AG08396 (cell line): ENCODE results near the gene FMNL1.

Experiments used
- DNase-seq: peaks from one replicate; pipeline ENCODE4 v3.0.0; 2012; ENCODE audit warnings: low spot score, mixed read lengths

The FMNL1 gene, protein sequence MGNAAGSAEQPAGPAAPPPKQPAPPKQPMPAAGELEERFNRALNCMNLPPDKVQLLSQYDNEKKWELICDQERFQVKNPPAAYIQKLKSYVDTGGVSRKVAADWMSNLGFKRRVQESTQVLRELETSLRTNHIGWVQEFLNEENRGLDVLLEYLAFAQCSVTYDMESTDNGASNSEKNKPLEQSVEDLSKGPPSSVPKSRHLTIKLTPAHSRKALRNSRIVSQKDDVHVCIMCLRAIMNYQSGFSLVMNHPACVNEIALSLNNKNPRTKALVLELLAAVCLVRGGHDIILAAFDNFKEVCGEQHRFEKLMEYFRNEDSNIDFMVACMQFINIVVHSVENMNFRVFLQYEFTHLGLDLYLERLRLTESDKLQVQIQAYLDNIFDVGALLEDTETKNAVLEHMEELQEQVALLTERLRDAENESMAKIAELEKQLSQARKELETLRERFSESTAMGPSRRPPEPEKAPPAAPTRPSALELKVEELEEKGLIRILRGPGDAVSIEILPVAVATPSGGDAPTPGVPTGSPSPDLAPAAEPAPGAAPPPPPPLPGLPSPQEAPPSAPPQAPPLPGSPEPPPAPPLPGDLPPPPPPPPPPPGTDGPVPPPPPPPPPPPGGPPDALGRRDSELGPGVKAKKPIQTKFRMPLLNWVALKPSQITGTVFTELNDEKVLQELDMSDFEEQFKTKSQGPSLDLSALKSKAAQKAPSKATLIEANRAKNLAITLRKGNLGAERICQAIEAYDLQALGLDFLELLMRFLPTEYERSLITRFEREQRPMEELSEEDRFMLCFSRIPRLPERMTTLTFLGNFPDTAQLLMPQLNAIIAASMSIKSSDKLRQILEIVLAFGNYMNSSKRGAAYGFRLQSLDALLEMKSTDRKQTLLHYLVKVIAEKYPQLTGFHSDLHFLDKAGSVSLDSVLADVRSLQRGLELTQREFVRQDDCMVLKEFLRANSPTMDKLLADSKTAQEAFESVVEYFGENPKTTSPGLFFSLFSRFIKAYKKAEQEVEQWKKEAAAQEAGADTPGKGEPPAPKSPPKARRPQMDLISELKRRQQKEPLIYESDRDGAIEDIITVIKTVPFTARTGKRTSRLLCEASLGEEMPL

DNA sequence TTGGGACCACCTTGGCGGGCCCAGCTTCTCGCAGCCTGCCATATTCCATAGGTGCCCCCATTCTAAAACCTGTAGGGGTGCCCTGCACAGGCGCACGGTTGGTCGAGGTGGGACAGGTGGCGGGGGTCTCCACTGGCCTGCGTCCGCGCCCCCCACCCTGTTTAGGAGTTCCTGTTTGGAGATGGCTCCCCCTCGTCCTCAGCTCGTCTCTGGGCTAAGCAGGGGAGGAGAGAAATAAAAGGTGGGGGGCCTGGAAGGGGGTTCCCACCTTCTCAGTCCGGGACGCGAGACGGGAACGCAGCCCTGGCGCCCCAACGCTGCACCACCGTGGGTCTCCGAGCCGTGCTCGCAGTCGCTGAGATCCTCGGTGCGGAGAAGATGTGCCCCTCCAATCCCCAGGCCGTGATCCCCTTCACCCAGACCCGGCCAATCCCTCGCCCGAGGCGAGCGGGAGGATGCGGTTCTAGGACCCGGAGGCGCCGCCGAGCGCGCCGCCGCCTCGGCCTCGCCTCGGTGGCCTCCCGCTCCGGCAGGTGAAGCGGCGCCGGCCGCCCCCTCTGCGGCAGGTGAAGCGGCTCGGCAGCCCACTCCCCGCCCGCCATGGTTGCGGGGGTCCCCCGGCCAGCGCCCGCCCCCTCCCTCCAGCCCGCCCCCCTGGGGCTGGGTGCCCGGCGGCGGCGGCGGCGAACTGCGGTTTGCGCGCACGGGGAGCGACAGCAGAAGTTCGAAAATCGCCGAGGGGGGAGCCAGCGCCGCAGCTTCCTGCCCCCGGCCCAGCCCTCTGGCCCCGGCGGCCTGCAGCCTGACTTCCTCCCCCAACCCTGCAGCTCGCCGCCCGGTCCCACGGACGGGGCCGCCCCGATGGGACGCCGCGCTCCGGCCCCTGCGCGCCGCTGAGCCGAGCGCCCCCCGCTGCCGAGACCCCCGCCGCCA lies at the start of gene FMNL1:
FMNL1 (plus strand) TSS at position 805 of the 933 bp plus-strand sequence. CDS start 240 bp downstream, outside the sequence.
- peak; percentile 42 for DNase-seq

DNA sequence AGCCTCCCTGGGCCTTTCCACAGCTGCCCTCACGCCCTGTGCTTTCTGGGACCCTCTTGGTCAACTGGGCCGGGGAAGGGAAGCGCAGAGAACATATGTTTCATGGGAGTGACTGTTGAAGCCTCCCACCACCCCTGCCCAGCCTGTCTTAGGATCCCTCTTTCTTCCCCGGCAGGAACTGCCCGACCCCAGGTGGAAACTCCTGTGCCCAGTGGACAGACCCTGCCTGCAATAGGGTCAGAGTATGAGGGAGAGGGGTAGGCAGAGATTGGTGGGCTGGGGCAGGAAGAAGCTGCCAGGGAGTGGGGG lies 49.5 kb upstream of the FMNL1 start:
- DNase-seq, result no peak

DNA sequence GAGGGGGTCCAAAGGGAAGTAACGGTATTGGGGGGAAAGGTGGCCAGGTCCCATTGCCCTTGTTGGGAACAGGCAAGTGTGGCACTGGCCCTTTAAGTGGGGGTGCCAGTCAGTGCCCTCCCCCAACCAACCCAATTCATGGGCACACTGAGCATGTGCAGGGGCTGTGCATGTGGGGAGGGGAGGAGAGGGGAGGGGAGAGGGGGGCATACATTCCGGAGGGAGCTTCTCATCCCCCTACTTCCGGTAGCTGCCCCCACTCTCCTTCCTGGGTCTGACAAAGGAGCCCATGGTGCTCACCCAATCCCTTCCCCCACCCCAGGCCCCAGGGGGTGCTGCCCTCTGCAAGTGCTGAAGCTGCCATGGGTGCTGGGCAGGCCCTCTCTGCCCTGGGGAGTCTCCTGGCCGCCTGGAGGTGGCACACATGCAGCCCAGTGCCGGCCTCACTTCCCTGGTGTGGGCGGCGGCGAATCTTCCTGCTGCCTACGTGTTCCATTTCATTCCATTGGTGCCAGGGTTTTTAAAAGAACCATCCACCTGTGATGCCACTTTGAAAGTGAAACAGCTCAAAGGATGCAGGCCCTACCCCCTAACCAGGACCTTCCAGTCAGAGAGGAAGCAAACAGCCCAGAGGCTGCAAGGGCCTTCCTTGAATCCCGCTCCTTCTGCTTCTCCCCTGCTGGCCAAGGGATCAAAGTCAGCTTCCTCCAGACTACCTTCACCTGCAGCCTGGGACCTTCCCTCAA lies 49.0 kb upstream of the FMNL1 start:
- DNase-seq, result peak; percentile 68

DNA sequence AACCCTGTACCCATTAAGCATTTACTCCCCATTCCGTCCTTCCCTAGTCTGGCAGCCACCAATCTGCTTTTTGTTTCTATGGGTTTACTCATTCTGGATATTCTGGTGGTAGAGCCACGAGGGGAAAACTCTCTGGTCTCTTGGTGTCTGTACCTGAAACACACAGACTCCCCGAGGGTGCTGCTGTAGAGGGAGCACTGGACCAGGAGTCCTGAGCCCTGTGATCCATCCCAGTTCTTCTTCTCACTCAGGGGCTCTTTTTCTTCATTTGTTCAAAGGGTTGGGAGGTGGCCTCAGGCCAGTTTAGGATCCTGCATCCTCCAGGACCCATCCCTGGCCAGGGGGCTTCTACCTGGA lies 45.9 kb upstream of the FMNL1 start:
- no peak for DNase-seq

DNA sequence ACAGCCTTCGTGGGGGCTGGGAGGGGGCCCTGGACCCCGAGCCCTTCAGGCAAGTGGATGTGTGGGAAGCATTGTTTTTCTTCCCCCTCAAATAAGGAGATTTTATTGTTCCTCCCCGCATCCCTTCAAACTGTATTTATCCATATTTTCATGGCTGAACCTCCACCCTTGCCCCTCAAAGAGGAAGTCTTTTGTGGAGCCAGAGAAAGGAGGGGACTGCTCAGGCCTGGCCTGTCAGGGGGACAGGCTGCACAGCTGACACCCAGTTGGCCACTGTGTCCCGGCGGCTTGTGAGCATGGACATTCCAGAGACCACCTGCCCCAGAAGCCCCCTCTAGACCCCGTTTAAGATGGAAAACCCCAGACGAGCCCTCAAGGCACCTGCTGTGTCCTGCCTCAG lies 44.1 kb upstream of the FMNL1 start:
- no peak for DNase-seq

DNA sequence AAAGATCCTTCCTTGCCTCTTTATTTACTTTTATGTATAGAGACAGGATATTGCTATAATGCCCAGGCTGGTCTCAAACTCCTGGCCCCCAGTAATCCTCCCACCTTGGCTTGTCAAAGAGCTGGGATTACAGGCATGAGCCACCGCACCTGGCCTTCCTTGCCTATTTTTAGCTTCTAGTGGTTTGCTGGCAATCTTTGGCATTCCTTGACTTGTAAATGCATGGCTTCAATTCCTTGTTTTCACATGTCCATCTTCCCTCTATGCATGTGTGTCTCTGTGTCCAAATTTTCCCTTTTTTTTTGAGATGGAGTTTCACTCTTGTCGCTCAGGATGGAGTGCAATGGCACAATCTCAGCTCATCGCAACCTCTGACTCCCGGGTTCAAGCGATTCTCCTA lies 37.5 kb upstream of the FMNL1 start:
- DNase-seq, result no peak

DNA sequence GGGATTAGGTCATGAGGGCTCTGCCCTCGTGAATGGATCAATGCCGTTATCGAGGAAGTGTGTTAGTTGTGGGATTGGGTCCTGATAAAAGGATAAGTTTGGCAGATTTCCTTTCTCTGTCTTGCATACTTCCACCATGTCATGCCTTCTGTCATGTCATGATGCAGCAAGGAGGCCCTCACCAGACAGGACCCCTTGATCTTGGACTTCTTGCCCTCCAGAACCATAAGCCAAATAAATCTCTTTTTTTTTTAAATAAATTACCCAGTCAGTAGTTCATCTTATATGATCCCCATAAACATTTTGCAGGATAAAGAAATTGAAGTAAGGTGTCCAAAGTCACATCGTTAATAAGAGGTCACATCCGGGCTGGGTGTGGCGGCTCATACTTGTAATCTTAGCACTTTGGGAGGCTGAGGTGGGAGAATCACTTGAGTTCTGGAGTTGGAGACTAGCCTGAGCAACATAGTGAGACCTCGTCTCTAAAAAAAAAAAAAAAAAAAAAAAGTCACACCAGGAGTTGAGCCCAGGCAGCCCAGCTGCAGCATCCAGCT lies 34.8 kb upstream of the FMNL1 start:
- no peak for DNase-seq

DNA sequence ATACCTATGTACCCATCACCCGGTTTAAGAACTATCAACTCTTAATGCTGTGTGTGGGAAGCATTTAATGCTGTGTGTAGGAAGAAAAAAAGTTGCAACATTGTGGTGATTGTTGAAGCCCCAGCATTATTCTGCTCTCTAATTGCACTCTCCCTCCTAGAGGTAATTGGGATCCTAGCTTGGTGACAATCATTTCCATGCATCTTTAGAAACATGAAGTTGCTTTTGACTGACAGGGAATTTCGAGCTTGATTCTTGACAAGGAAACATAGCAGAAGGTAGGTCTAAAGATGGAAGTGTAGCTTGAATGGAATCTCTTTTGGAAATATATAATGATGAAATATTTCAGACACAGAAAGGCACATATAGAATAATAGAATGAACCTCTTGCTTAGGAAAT lies 32.7 kb upstream of the FMNL1 start:
- no peak for DNase-seq

DNA sequence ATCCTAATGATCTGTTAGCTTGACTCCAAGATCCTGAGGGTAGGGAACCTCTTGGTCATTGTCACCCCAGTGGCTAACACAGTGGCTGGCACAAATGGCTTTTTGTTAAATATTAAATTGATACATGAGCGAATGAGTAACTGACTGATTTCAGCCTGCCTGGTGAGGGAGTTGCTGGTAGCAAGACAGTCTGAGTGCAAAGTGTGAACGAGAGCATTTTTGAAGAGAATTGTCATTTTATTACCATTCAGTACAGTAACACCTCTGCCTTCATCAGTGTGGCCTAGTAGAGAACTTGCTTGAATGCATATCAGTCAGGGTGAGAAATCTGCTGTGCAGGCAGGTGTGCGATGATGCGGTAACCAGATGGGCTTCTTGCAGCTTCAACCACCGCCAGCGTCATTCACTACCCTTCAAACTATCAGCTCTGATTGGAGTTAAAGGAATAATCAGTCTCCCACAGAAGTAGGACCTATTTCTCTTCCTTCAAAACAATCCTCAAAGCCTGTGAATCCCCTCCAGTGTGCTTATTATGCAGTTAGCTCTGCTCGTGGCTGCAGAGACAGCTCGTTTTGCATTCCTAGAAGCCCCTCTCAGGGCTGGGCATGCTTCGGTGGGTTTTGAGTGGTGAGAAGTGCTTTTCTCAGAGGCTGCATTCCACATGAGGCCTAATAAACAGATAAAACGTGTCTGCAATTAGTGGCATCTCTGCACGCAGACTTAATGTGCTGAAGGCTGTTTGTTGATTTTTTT lies 31.0 kb upstream of the FMNL1 start:
- no peak for DNase-seq

DNA sequence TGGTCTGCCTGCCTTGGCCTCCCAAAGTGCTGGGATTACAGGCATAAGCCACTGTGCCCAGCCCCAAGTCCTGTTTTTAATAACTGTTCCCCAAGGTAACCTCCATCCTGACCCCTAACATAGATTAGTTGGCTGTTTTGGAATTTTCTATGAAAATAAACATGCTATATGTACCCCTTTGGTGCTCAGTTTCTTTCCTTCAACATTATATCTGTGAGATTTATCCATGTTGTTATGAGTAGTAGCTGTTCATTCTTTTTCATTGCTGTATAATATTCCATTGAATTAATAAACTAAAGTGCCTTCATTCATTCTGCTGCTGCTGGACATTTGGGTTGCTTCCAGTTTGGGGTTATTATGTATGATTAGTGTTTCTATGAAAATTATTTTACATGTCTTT lies 26.3 kb upstream of the FMNL1 start:
- DNase-seq, result no peak

DNA sequence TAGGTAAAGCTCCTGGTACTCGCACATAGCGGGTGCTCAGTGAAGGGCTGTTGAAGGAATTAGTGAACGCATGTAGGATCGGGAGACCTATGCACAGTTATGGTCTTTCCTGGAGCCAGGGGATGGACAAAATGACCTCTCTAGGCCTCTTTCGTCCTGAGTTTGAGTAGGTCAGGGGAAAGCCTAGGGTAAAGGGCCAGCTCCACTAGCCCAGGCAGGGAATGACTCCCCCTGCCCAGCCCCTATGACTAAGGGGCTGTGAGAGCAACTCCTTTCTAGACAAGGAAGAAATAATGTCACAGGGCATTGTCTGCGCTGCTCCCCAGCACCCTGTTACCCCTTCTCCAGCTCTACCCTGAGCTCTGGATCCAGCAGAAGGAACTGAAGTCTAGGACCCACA lies 24.6 kb upstream of the FMNL1 start:
- no peak for DNase-seq

DNA sequence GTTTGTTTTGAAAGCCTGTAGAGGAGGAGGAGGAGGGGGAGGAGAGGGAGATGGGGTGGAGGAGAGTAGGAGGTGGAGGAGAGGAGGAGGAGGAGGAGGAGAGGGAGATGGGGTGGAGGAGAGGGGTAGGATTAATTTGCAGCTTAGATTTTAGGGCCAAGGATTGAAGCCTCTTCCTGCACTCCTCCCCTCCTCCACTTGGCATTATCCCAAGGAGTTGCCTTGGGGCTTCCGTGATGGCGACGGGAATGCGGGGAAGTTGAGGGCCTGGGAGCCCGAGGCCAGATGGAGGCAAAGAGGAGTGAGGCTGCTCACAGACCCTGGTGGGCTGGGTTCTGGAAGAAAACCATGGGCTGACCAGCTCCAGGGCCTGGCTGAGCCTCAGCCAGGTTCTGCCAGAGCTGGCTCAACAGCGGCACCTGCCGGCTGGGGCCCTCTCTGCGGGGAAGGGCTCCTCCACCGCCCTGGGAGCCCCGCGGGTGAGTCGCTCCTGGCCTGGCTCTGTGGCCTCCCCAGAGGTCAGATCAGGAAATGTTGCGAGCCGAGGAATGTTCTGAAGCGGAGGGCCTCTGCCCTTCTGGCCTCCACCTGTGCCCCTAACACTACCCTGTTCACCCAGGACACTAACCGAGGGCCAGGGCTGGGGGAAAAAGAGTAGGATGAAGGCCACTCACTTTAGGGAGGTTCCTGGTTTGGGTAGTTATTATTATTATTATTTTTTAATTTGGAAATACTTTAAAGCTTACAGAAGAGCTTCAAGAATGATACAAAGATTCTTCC lies 23.9 kb upstream of the FMNL1 start:
- peak; percentile 91 for DNase-seq

DNA sequence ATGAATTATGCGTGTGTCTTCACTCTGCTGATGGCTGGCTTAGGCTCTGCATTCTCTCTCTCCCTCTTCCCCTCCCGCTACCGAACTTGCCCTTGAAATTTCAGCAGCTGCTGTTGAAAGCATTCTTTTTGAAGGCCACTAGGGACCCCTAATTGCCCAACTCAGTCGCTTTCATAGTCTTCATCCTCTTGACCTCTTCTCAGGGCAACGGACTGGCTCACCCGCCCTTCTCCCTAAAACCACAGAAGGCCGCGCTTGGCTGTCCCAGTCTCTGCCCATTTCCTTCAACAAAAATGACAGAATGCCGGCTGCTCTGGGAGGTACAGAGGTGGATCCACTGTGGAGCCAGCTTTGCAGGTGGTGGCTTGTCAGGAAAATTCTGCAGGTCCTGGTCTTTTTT lies 21.0 kb upstream of the FMNL1 start:
- no peak for DNase-seq

DNA sequence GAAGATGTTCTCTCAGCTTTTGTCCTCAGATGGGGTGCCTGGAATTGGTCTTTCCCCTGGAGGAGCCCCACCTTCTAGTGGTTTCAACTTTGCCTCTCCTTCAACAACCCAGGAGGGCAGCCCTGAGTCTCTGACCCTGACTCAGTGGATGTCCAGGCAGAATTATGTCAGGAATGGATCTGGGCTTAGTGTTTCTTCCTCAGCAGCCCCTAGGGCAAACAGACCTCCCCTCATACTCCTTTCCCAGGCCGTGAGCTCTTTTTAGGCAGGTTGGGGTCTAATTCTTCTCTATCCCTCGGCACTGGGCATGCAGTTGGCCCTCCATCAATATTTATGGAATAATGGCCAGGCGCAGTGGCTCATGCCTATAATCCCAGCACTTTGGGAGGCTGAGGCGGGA lies 20.2 kb upstream of the FMNL1 start:
- DNase-seq, result no peak

DNA sequence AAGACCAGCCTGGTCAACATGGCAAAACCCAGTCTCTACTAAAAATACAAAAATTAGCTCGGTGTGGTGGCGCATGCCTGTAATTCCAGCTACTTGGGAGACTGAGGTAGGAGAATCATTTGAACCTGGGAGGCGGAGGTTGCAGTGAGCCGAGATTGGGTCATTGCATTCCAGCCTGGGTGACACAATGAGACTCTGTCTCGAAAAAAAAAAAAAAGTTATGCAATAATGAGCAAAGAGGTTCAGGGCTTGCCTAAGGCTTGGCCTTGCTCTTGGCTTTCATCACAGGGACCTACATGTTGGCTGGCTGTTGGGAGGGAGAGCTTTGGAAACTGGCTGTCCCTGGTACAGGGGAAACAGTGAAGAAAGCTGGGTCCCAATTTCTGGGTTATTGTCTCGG lies 19.8 kb upstream of the FMNL1 start:
- DNase-seq, result peak; percentile 7

DNA sequence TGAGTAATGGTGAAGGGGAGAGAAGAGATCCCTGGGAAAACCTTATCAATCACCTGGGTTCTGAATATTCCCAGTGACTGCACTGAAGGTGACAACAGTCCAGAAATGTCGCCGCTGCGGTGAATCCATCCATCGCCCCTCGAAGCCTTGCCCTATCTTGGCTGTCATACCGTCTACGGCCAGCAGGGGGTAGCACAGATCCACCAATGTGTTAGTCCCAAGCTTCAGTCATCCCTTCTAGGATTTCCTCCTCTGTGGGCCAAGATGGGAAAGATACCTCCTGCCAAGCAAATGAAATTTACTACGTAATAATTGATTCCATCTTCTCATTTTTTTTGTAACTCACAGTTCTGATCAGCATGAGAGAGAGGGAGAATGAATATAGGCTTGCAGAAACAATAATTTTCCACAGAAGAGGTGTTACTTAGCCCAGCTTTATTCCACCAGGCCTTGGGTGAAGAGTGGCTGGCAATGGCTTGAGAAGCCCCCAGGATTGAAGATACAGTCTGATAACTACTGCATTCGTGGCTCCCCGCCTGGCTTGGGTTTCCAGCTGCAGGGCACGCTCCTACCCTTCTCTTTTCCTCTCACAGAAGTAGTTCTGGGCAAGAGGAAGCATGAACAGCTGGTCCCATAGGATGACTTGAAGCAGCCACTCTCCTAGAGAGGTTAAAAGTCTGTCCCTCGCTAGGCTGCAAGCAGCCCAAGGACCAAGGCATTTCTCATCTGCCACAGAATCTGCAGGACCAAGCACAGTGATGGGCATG lies 2.6 kb upstream of the FMNL1 start:
- peak; percentile 81 for DNase-seq

DNA sequence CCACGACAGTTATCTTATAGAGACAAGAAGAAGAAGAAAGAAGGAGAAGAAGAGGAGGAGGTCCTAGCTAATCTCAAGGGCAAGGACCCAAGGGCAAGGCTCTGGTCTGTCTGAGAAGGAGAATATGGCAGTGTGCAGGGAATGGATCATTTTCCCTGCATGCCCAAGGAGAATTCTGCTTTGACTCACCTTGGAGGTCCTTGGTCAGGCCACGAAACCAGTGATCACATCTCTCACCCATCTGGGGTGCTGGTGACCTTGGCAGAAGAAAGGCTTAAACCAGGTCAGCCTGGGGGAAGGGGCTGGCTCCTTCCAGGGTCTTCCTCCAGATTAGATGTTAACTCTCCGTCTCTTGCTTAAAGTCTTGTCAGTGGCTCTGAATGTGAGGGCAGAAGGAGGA lies 1.6 kb upstream of the FMNL1 start:
- no peak for DNase-seq

DNA sequence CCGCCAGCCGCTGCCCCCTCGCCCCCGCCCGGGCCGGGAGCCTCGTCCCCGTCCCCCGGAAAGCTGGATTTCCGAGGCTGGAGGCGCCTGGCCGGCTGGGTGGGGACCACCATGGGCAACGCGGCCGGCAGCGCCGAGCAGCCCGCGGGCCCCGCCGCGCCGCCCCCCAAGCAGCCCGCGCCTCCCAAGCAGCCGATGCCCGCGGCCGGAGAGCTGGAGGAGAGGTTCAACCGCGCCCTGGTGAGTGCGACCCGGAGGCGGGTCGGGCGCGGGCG lies 266 bp downstream of the FMNL1 start:
- peak; percentile 17 for DNase-seq
